ENCODE measurements around the gene FAM171A2.
"Not testable (repeated sequence)": the region's sequence is repeated elsewhere in the genome, so short reads cannot be mapped to it uniquely, and the experiment has no call there.

Gene FAM171A2
- 0.61 to 1.5 reads per million in 2 donors for total RNA-seq

- DNase-seq: peak; percentile 50
Observed at GRCh38 chr17:44363613-44364159, at the start of gene FAM171A2. TSS of gene FAM171A2 (minus strand) at chr17:44363853. CDS start at chr17:44363714, 139 bp downstream.

- no peak for DNase-seq
Observed at GRCh38 chr17:44409309-44410028, 45.8 kb upstream of the FAM171A2 start.

- DNase-seq: no peak
Observed at GRCh38 chr17:44408786-44409185, 45.1 kb upstream of the FAM171A2 start.

DNA sequence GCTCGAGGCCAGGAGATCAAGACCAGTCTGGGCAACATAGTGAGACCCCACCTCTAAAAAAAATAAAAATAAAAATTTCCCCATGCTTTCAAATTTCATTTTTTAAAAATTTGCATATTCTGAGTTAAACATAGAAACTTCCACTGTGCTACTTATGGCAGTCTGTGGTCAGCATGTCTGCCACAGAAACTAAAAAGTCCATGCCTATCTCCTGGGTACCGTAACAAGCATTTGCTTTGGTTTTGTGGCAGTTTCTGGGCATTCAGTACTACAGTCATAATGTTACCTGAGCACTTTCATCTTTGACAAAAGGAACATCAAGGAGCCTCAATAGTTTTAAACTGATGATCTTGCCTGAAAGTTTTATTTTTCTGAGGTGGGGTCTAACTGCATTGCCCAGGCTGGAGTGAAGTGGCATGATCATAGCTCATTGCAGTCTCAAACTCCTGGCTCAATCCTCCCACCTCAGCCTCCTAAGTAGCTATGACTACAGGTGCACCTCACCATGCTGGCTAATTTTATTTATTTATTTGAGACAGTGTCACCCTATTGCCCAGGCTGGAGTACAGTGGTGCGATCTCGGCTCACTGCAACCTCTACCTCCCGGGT, 39.0 kb upstream of the FAM171A2 start:
- no peak for DNase-seq

DNA sequence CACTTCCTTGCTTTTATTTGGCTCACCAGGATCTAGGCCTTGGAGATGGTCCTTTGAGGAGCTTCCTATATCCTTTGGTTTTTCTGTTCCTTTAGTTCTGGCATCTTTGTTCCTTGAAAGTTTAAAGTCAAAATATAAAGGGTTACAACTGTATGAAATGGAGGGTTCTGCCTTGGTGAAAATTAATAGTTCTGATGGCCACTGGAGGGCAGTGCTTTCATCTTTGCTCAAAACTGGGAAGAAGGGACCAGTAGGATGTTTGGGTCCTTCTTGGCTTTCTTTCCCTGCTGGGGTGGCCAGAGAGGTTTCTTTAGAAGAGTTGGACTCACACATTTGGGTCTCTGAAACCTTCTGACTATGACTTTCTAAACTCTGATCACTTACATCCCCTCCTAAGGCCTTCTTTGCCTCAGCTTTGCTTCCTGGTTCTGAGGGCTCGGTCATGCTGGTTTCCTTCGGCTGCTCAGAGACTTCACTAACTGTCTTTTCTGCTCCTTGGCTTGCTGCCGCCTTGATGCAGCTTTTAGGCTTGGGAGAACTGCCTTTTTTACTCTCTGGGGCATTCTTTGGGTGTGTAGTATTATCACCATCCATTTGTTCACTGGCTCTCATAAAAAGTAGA, 36.7 kb upstream of the FAM171A2 start:
- DNase-seq: no peak

DNA sequence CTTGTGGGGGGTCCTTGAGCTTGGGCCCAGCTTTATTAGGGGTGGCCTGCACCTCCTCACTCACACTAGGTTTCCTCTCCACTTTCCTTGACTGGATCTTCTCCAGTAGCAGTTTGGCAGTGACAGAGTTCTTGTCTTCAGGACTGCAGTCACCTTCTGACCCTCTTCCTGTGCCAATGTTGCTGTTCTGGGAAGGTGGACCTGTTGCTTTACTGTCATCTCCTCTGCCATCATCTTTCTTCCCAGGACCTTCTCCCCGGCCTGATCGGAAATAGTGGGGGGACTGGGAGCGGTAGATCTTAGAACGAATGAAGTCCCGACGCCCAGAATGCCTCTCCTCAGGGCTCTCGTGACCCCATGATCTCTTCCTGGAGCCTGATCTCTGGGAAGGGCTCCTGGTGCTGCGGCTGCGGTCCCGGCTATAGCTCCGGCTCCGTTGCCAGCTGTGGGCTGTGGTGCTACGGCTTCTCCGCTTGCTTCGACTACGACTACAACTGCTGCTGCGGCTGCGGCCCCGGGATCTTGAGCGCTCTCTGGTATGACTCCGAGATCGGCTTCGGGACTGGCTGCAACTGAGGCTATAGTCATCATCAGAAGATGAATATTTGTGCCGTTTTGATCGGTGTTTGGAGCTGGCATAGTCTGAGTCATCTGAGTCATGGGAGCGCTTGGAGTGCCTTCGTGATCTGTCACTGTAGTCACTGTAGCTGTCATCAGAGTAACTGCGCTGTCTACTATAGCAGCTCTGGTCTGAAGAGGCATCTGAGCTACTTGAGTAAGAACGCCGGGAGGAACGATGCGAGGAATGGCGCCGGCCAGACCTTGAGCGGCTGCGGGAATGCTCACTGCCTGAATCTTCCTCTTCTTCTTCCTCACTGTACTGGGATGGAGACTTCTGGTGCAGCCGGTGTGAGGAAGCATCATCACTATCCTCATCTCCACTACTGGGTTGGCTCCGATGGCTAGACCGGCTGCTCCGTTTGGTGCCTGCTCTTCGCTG, 35.3 kb upstream of the FAM171A2 start:
- DNase-seq: no peak

DNA sequence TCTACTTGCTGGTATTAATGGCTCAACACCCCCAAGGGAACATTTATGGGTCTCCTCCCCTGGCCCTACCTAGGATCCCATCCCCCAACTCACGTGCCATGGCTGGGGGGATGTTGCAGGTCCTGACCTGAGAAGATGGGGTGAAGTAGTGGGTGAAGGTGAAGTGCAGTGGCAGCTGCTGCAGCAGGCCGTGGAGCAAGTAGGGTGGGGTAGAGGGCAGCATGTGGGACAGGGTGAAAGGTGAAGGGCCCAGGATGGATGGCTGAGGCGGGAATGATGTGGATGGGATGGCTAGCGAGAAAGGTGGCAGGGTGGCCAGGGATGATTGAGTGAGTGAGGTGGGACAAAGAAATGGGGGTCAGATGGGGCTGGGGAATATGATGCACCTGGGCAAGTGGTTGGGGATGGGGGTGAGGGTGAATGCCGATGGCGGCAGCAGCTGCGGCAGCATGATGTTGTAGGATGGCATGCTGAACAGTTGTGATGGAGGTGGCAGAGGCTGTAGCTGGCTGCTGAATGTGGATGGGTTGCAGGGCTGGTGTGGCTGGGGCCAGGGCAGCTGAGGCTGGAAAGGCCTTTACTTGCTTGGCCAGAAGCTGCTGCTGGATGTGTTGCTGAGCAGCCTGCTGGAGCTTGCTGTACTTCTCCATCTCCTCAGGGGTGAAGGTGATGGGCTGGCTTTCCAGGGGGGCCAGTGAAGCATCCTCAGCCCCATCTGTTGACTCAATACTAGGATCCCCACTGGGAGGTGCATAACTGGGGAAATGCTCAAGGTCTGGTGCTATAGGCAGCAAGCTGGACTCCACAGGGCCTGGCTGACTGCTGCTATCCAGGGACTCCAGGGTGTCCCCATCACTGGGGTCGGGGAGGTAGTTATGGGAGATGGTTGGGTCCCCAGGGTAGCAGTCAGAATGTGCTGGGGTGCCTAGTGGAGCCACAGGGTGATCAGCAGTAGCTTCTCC, 34.1 kb upstream of the FAM171A2 start:
- DNase-seq: no peak

DNA sequence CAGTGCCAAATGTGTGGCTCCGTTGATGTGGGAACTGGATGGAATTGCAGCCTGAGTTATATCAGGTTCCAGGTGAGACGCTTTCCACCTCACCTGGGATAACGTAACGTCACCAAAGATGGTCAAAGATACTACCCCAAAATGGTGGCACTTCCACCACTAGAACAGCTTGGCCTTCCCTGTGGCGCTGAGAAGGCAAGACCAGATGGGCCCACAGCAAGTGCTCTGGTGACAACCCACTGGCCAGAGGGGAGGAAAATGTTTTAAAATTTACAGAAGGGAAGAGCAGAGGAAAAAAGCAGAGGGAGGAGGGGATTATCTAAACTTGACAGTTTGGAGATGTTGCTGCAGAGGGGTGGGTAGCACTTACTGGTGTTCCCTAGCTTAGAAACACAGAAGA, 33.3 kb upstream of the FAM171A2 start:
- no peak for DNase-seq

DNA sequence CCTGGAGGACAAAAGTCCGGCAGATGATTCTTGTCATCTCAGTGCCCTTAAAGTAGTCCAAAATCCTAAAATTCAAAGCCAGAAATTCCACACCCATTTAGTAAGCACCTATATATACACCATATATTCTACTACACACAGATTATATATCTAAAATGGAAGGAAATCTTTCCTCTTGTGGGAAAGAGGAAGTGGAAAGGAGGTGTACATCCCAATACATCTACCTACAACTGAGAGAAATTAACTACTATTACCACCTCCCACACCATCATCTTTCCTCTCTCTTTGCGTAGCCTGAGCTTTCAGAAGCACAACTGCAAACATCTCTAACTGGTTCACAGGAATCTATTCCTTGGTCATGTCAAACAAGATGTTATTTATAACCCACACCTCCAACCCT, 31.2 kb upstream of the FAM171A2 start:
- DNase-seq: no peak

GRCh38 chr17:44394112-44394511, 30.5 kb upstream of the FAM171A2 start:
- not testable (repeated sequence) for DNase-seq

DNA sequence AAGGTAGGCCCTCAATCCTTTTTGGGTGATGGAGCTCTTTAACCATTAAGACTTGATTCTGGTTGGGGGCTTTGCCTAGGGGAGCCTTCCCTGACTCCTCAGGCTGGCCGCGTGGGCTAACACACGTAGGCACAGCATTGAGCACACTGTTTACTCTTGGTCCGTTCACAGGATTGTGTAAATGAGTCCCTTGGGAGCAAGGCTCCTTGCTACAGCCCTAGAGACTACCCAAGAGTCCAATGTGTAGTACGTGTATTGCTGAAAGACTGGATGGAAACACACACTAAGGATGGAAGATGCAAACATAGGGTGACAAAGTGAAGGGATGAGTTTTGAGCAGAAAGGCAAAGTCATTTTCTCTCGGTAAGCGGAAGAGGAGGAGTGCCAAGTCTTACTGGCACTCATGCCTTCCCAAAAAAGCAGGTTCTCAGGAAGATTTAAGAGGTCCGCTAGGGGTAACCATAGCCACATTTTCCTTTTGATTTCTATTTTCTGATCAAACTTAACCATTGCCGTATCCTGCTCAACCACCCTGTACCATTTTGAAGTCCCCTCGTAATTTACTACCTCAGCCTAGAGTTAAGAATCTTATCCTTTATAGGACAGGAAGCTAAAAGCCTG, 26.7 kb upstream of the FAM171A2 start:
- no peak for DNase-seq

- DNase-seq: no peak
Observed at GRCh38 chr17:44389723-44390202, 26.1 kb upstream of the FAM171A2 start.

- DNase-seq: no peak
Observed at GRCh38 chr17:44389281-44389680, 25.6 kb upstream of the FAM171A2 start, which contains the start of gene ITGA2B. TSS of gene ITGA2B (minus strand) at chr17:44389649. CDS start at chr17:44389473, 176 bp downstream.

DNA sequence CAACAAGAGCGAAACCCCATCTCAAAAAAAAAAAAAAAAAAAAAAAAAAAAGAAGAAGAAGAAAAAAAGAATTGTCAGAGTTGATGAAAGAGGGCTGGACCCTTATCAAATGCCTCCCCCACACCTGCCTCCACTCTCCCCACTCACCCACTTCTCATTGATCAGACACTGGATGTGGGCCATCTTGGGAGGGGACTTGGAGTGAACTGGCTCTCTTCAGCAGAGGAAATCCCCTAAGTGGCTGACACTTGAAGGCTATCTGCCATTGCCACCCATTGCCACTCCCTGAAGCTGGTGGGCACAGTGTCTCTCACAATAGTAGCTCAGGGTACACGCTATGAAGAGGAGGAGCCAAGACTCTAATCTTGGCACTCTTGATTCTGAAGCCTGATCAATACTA, 24.2 kb upstream of the FAM171A2 start:
- DNase-seq: no peak

DNA sequence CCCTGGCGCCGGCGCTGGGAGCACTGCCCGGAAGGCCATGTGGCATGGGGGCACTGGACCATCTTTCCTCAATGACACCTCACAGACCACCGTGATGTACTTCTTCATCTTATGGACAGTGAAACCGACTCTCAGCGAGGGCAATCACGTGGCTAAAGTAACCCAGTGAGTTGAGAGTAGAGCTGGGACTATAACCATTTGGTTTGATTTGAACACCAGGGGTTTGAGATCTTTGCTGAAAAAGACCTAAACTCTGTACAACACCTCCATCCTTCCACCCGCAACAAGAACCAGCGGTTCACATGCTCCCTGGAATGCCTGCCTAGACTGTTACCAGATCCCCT, 22.5 kb upstream of the FAM171A2 start:
- no peak for DNase-seq

DNA sequence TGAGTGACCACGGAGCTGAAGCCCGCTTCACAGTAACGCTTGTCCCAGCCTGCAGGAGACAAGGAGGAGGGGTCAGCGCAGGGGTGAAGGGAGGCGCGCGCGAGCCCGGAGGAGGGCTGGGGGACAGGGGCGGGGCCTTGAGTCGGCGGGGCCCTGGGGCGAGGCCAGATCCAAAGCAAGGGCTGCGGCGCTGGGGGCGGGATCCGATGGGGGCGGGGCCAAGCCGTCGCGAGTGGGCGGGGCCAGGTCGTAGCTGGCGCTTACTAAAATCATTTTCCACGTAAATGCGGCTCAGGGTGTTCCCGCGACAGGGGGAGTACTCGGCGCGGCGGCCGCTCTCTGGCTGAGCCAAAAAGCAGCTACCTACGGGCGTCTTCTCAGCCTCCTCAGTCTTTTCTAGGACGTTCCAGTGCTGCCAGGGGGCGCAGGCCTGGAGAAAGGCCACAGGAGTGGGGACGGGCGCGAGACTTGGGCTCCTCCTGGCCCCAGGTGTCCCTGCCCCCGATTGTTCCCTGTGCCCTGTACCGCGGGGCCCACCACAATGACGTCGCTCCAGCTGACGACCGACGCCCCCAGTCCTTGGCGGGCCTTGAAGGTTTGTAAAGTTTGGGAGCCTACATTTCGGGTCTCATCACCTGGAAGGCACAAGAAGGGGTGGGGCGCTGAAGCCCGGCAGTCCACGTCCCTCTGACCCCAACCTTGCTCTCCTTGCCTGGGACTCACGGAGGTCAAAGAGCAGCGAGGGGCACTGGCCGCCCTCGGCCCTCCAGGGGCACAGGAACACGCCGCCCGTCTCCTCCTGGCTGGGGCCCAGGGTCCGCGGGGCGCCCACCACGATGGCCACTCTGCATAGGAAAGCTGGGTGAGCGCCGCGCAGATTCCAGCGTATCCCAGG, 21.9 kb upstream of the FAM171A2 start:
- peak; percentile 75 for DNase-seq

- DNase-seq: no peak
Observed at GRCh38 chr17:44384823-44385286, 21.2 kb upstream of the FAM171A2 start.

- DNase-seq: no peak
Observed at GRCh38 chr17:44384281-44384822, 20.7 kb upstream of the FAM171A2 start.

GRCh38 chr17:44383861-44384260, 20.2 kb upstream of the FAM171A2 start:
- DNase-seq: no peak

Measured in activated gamma-delta T cell (primary cell).